ENCODE results near the gene C11orf21. TPM values are rescaled to one million over a fixed set of nuclear protein-coding genes. Genes with fewer than 3 reads are reported as not detected.

C11orf21 gene
- polyA plus RNA-seq, 3 donors: 10.8 to 135 (median 13.1) TPM

- H3K9me3 ChIP-seq (replicated peaks in 1 of 2; ENCODE audit: control insufficient read depth in 1 of 2, insufficient read depth in 1 of 2, low read length in 2 of 2): no peaks in the 10 kb centered on the region
- no peaks in the 10 kb centered on the region for H3K36me3 ChIP-seq (replicated peaks in 1 of 2; ENCODE audit: control insufficient read depth in 1 of 2, insufficient read depth in 2 of 2, low read length in 2 of 2)
- no peaks in the 10 kb centered on the region for H3K79me2 ChIP-seq (ENCODE audit: insufficient read depth, low read length)
- H3K9ac ChIP-seq (ENCODE audit: insufficient read depth, low read length, poor library complexity, severe bottlenecking): no peak overlapping the region
- no peak for DNase-seq
- WGBS (ENCODE audit: insufficient coverage): 100% methylated on average over 5 of the region's 10 CpGs
- no peak overlapping the region for H3K4me3 ChIP-seq (replicated peaks in 1 of 3; ENCODE audit: low read depth in 2 of 3, low read length in 3 of 3)
- intact Hi-C loops (cut with micrococcal nuclease): no loop called here
- peaks cover 0 to 10% (median 3%) of the 10 kb centered on the region in 3 donors for H3K27me3 Mint-ChIP-seq (ENCODE audit: low read depth in 3 of 3)
- peaks cover 2 to 5% of the 10 kb centered on the region in 2 donors for H3K36me3 Mint-ChIP-seq
- no peak overlapping the region for H3K4me3 Mint-ChIP-seq
- peaks cover 31 to 37% of the 10 kb centered on the region in 2 donors for H3K4me1 ChIP-seq (ENCODE audit: control insufficient read depth in 1 of 2, insufficient read depth in 2 of 2, low read length in 2 of 2)
- no peaks in the 10 kb centered on the region for H3K27me3 ChIP-seq (ENCODE audit: control insufficient read depth in 2 of 2, insufficient read depth in 2 of 2, low read length in 2 of 2)
- H4K20me1 ChIP-seq (ENCODE audit: insufficient read depth, low read length): no peaks in the 10 kb centered on the region
- H3K4me2 ChIP-seq (replicated peaks; ENCODE audit: extremely low read depth, low read length, poor library complexity, severe bottlenecking): no peak overlapping the region
- no peak for TF ChIP-seq CTCF (IDR thresholded peaks at IDR 0.05)
- H3K9me3 Mint-ChIP-seq: no peaks in the 10 kb centered on the region
- H3K4me1 Mint-ChIP-seq: peaks cover 28% of the 10 kb centered on the region
- no peak overlapping the region for H3K27ac Mint-ChIP-seq
- H3K27ac ChIP-seq (ENCODE audit: low read depth in 1 of 2, low read length in 2 of 2): no peak overlapping the region
- H2AFZ ChIP-seq (ENCODE audit: insufficient read depth, low read depth, low read length, poor library complexity, severe bottlenecking): no peak overlapping the region
Measured at GRCh38 chr11:2263071-2263565, 38.6 kb downstream of the C11orf21 start.

- DNase-seq: no peak
- no peaks in the 10 kb centered on the region for H3K36me3 ChIP-seq (replicated peaks in 1 of 2; ENCODE audit: control insufficient read depth in 1 of 2, insufficient read depth in 2 of 2, low read length in 2 of 2)
- no peaks in the 10 kb centered on the region for H3K9me3 ChIP-seq (replicated peaks in 1 of 2; ENCODE audit: control insufficient read depth in 1 of 2, insufficient read depth in 1 of 2, low read length in 2 of 2)
- no peak overlapping the region for H2AFZ ChIP-seq (ENCODE audit: insufficient read depth, low read depth, low read length, poor library complexity, severe bottlenecking)
- H3K4me2 ChIP-seq (replicated peaks; ENCODE audit: extremely low read depth, low read length, poor library complexity, severe bottlenecking): no peak overlapping the region
- TF ChIP-seq CTCF (IDR thresholded peaks at IDR 0.05): no peak
- H3K27me3 ChIP-seq (ENCODE audit: control insufficient read depth in 2 of 2, insufficient read depth in 2 of 2, low read length in 2 of 2): no peaks in the 10 kb centered on the region
- 93% methylated on average over 14 of the region's 18 CpGs for WGBS (ENCODE audit: insufficient coverage)
- no peak overlapping the region for H3K9ac ChIP-seq (ENCODE audit: insufficient read depth, low read length, poor library complexity, severe bottlenecking)
- Mint-ChIP-seq H3K9me3 (no peaks in the 10 kb centered on the region), H3K36me3 (peaks cover 0 to 2% of the 10 kb centered on the region in 2 donors), H3K27ac (no peak overlapping the region), H3K27me3 (ENCODE audit: low read depth in 3 of 3) (peaks cover 1 to 10% (median 2%) of the 10 kb centered on the region in 3 donors), H3K4me1 (peaks cover 24% of the 10 kb centered on the region), H3K4me3 (no peak overlapping the region)
- no peaks in the 10 kb centered on the region for H4K20me1 ChIP-seq (ENCODE audit: insufficient read depth, low read length)
- peaks cover 25 to 31% of the 10 kb centered on the region in 2 donors for H3K4me1 ChIP-seq (ENCODE audit: control insufficient read depth in 1 of 2, insufficient read depth in 2 of 2, low read length in 2 of 2)
- no peak overlapping the region for H3K4me3 ChIP-seq (replicated peaks in 1 of 3; ENCODE audit: low read depth in 2 of 3, low read length in 3 of 3)
- intact Hi-C loops (cut with micrococcal nuclease): no loop called here
- H3K79me2 ChIP-seq (ENCODE audit: insufficient read depth, low read length): no peaks in the 10 kb centered on the region
- H3K27ac ChIP-seq (ENCODE audit: low read depth in 1 of 2, low read length in 2 of 2): no peak overlapping the region
Measured at GRCh38 chr11:2262301-2263070, 39.2 kb downstream of the C11orf21 start.

Data from CD14-positive monocyte (primary cell).